GM12872 (cell line): ENCODE data around the gene ZC3H18.

Experiments
- TF ChIP-seq, protein P1 (sequence below): IDR thresholded peaks from 3 replicates; pipeline ENCODE4 v1.5.1; 2011; ENCODE audit warnings: low read depth, mild to moderate bottlenecking, low read length, moderate library complexity; ENCODE audit not compliant: insufficient read depth

ZC3H18 gene

GRCh38 chr16:88671806-88672205, 101.6 kb downstream of the ZC3H18 start:
- TF ChIP-seq, protein P1, sequence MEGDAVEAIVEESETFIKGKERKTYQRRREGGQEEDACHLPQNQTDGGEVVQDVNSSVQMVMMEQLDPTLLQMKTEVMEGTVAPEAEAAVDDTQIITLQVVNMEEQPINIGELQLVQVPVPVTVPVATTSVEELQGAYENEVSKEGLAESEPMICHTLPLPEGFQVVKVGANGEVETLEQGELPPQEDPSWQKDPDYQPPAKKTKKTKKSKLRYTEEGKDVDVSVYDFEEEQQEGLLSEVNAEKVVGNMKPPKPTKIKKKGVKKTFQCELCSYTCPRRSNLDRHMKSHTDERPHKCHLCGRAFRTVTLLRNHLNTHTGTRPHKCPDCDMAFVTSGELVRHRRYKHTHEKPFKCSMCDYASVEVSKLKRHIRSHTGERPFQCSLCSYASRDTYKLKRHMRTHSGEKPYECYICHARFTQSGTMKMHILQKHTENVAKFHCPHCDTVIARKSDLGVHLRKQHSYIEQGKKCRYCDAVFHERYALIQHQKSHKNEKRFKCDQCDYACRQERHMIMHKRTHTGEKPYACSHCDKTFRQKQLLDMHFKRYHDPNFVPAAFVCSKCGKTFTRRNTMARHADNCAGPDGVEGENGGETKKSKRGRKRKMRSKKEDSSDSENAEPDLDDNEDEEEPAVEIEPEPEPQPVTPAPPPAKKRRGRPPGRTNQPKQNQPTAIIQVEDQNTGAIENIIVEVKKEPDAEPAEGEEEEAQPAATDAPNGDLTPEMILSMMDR = no peak

GRCh38 chr16:88672776-88673175, 102.6 kb downstream of the ZC3H18 start:
- TF ChIP-seq, protein P1 = no peak

- TF ChIP-seq, protein P1 = no peak
Observed at GRCh38 chr16:88673716-88674379, 103.6 kb downstream of the ZC3H18 start.

GRCh38 chr16:88676502-88677242, 106.5 kb downstream of the ZC3H18 start:
- TF ChIP-seq, protein P1 = no peak

DNA sequence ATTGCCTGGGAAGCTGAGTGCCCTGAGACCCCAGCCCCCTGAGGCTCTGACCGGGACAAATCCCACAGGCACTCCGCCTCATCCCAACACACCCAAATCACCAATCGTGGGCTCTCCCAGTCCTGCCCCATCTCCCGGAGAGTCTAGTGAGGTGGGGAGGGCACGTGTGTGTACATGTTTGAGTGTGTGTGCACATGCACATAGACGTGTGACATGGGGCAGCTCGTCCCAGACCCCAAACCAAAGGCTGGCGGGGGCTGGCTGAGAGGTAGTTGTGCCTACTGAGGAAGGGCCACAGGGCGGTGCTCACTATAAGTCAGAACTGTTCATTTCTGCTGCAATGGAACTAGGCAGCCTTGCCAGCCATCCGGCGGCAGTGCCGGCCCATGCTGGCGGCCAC, 107.5 kb downstream of the ZC3H18 start:
- TF ChIP-seq, protein P1 = no peak

GRCh38 chr16:88678224-88678979, 108.2 kb downstream of the ZC3H18 start:
- TF ChIP-seq, protein P1 = no peak

GRCh38 chr16:88680554-88681083, 110.4 kb downstream of the ZC3H18 start:
- TF ChIP-seq, protein P1 = no peak
